HG02938 (cell line): ENCODE results near the gene NHERF2.

Experiments
- ATAC-seq: cut with Tn5 transposase; IDR thresholded peaks from one replicate; pipeline ENCODE4 v1.9.1; 2021; ENCODE audit warnings: mild to moderate bottlenecking, moderate library complexity; ENCODE audit not compliant: unreplicated experiment

The NHERF2 gene

GRCh38 chr16:1990351-1991134 lies 36.2 kb upstream of the NHERF2 start:
- ATAC-seq: no peak

DNA sequence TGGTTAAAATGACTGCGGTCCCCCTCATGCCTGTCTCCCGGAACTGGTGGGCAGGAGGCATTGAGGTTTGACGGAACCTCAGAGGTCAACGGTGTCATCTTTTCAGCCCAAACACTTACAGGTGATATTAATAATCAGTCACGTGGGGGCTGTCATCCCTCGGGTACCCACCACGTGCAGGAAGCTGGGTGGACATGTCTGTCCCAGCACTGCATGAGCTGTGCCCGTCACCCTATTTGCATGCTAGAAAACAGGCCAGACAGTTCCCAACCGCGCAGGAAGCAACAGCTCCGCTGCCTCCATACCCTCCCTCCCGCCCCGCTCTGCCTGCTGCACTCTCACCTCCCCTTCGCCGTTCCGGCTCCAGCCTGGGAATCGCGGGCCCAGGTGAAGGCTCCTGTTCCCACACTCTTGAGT lies 35.6 kb upstream of the NHERF2 start:
- no peak for ATAC-seq

DNA sequence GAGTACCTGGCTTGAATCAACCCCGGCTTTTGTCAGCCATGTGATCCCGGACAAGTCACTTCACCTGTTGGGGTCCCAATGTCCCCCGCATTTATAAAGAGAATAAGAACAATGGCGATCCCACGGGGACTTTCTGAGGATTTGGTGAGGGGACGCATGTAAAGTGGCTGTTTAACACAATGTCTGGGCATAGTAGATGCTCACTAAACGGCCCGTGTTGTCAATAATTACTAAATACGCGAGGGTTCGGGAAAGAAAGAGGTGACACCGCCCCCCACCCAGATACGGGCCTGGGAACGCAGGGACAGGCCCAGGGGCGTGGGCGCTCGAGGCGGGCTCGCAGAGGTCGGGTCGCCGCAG lies 35.1 kb upstream of the NHERF2 start:
- no peak for ATAC-seq

- no peak for ATAC-seq
These were observed 34.6 kb upstream of the NHERF2 start for GRCh38 chr16:1991948-1992703.

DNA sequence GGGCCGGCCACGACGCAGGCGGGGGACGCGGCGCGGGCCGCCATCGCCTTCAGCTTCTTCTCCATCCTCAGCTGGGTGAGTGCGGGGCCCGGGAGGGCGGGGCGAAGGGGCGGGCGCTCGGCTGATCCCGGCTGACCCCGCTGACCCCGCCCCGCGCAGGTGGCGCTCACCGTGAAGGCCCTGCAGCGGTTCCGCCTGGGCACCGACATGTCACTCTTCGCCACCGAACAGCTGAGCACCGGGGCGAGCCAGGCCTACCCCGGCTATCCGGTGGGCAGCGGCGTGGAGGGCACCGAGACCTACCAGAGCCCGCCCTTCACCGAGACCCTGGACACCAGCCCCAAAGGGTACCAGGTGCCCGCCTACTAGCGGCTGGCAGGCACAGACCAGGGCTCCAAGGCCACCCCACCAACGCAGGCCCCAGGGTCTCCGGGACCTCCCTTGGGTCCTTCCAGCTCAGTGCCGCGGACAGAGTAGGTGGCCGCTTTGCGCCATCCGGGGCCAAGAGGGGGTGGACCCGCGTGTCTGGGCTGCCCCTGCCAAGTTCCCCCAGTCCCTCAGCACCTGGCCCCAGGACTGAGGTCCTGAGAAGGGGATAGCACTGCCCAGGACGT lies 33.9 kb upstream of the NHERF2 start:
- no peak for ATAC-seq

DNA sequence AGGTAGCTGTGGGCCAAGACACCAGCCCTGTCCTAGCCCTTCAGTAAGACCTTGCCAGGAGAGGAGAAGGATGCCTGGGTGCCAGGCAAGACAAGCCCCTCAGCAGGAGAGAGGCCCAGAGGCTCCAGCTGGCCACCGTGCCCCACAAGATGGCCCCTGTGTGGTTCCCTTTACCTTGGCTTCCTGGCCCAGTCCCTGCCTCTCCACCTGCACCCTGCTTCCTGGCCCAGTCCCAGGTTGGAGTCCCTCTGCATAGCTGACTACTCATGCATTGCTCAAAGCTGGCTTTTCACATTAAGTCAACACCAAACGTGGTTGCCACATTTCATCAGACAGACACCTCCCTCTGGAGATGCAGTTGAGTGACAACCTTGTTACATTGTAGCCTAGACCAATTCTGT lies 33.0 kb upstream of the NHERF2 start:
- no peak for ATAC-seq

DNA sequence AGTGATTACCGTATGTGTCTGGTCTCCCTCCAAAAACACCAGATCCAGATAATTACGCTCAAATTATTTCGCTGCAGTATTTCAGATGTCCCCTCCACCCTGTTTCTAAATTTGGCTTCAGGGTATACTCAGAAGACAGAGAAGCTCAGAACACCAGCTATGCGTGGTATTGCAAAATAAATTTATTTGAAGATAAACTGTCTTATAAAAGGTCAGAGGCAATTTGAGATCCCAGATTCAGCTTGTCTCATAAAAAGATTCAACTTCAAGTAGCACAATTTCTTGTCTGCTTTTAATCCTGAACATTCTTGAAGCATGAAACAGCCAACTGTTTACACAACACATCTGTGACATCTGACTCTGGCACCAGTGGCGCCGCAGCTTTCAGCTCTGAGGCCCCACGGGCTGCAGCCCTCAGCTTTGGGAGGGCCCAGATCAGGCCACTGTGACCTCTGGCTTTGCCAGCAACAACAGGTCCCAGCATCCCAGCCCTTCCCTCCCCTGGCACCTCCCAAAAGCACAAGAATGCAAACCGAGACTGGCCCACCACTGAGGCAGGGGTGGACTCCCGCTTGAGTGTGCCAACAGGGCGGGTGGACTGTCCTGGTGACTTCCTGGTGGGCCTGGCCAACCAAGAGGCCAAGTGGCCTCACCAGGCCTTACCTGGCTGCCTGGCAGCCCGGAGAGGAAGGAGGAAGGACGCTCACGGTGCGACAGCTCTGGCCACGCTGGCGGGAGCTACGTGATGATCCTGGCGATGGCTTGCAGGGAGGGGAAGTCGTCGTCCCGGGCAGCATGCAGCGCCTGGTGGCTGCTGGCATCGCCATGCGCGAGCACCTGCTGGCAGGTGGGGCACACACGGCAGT lies 29.0 kb upstream of the NHERF2 start:
- ATAC-seq: no peak

- ATAC-seq: no peak
These were observed 28.3 kb upstream of the NHERF2 start for GRCh38 chr16:1998360-1998835.

GRCh38 chr16:1998852-1999801 lies 27.6 kb upstream of the NHERF2 start:
- ATAC-seq: no peak

DNA sequence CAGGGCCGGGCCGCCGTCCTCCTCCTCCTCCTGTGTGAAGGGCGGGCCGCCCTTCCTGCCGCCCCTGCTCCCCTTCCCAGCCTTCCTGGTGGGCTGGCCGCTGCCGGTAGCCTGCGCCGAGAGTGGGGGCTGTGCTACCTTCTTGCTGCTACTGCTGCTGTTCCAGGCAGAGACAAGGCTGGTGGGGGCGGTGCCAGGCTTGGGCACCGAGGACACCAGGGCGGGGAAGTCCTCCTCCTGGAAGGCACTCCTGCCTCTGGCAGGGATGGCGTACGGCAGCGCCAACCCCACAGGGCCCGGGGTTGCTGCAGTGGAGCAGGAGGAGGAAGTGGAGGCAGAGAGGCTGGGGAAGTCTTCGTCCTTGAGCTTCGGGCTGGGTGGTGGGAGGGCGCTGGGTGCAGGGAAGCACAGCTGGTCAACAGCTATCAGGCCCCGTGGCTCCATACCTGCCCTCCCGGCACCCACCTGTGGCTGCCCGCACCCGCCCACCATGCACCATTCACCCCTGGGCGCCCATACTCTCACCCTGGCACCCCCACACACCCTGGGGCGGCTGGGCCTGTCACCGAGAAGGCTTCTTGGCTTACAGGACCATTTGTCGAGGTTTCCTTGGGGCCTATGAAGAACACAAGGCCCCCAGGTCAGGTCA lies 26.7 kb upstream of the NHERF2 start:
- ATAC-seq: no peak

DNA sequence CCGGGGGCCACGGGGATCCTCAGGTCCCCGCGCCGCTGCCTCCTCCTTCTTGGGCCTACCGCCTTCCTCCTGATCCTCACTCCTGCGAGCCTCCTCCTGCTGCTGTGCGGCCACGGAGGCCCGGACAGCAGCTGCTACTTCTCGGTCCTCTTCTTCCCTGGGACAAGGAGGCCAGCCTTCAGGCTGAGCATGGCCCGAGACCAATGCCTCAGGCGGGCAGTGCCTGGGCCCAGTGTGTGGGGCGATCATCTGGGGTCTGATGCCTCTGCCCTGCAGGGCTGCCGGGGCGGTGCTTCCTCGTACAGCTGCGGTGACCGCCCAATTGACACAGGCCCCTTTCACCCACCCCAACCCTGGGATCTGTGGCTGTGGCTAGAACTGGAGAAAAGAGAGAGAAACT lies 25.7 kb upstream of the NHERF2 start:
- ATAC-seq: no peak

- ATAC-seq: no peak
These were observed 25.0 kb upstream of the NHERF2 start for GRCh38 chr16:2001456-2002355.

- ATAC-seq: no peak
These were observed 24.1 kb upstream of the NHERF2 start for GRCh38 chr16:2002406-2003230.

- ATAC-seq: no peak
These were observed 23.4 kb upstream of the NHERF2 start for GRCh38 chr16:2003231-2003826.

DNA sequence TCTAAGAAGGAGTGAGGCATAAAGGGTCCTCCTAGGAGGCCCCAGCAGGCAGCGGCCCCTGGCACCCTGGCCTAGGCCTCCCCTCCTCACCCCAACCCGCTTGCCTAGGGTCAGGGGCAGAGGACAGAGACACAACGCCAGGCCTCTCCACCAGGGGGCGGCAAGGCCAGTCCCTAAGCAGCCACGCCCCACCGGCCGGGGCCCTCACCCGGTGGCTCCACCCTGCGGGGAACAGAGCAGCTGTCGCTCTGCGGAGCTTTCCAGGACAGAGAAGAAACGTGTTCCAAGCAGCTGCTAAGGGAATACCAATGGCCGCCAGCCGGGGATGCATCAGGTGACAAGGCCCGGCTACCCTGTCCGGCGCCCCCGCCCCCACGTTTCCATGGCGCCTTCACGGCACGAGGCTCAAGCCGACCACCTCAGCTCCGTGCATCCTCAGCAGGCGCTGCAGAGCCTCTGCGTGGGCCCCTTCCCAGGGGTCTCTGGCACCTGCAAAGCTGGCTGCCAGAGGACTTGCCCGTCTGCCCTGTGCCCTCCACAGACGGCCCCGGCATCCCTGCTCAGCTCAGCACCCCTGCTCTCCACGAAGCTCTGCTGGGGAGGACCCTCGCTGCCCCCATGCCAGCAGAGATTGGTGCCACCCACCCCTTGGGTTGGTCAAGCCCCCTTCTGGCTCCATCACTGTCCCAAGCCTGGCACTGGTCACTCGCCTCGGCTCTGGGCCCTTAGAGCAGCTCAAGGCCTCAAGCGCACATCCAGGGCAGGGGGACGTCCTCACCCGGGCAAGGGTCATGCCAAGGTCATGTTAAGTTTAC lies 22.7 kb upstream of the NHERF2 start:
- ATAC-seq: peak; percentile 63
